Measurements from ENCODE around the gene KCTD2.

- no peak for TF ChIP-seq POLR2A (IDR thresholded peaks at IDR 0.05)
- TF ChIP-seq, protein P1, sequence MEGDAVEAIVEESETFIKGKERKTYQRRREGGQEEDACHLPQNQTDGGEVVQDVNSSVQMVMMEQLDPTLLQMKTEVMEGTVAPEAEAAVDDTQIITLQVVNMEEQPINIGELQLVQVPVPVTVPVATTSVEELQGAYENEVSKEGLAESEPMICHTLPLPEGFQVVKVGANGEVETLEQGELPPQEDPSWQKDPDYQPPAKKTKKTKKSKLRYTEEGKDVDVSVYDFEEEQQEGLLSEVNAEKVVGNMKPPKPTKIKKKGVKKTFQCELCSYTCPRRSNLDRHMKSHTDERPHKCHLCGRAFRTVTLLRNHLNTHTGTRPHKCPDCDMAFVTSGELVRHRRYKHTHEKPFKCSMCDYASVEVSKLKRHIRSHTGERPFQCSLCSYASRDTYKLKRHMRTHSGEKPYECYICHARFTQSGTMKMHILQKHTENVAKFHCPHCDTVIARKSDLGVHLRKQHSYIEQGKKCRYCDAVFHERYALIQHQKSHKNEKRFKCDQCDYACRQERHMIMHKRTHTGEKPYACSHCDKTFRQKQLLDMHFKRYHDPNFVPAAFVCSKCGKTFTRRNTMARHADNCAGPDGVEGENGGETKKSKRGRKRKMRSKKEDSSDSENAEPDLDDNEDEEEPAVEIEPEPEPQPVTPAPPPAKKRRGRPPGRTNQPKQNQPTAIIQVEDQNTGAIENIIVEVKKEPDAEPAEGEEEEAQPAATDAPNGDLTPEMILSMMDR (IDR thresholded peaks at IDR 0.05), result no peak
Observed at GRCh38 chr17:75084039-75084660, 37.1 kb downstream of the KCTD2 start.

Data from testis (tissue), 2 donors.